Measurements from ENCODE around the gene NAA80.

Gene NAA80

GRCh38 chr3:50254577-50255250, 44.5 kb downstream of the NAA80 start:
- Mint-ChIP-seq H3K9me3 (no peaks in the 10 kb centered on the region), H3K27ac (no peak overlapping the region), H3K4me1 (peaks cover 48% of the 10 kb centered on the region), H3K4me3 (no peak overlapping the region), H3K27me3 (no peaks in the 10 kb centered on the region)
- ATAC-seq (no peak), DNase-seq (no peak)

- peaks cover 58% of the 10 kb centered on the region for H3K4me1 Mint-ChIP-seq
- no peaks in the 10 kb centered on the region for H3K9me3 Mint-ChIP-seq
- ATAC-seq (no peak), DNase-seq (no peak)
- no peak overlapping the region for H3K4me3 Mint-ChIP-seq
- H3K27me3 Mint-ChIP-seq = no peaks in the 10 kb centered on the region
- H3K27ac Mint-ChIP-seq = peak overlapping the region in 1 of 2 donors; percentile 83
Measured at GRCh38 chr3:50251220-50251619, 48.0 kb downstream of the NAA80 start.

DNA sequence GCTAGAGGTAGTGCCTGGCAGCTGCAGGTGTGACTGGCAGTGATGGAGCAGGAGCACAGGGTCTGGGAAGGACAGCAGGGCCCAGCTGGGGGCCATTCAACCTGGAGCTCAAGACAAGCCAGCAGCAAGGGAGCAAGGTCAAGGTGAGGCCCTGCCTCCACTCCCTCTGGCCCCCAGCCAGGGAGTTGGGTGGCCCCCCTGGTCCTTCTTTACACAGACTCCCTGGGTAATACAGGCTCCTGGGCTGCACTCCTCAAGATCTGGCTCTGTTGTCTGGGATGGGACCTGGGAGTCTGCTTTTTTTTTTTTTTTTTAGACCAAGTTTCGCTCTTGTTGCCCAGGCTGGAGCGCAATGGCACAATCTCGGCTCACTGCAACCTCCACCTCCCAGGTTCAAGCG, 48.7 kb downstream of the NAA80 start:
- ATAC-seq (no peak), DNase-seq (no peak)
- H3K4me3 Mint-ChIP-seq = no peak overlapping the region
- no peaks in the 10 kb centered on the region for H3K9me3 Mint-ChIP-seq
- peaks cover 65% of the 10 kb centered on the region for H3K4me1 Mint-ChIP-seq
- no peak overlapping the region for H3K27ac Mint-ChIP-seq
- no peaks in the 10 kb centered on the region for H3K27me3 Mint-ChIP-seq

DNA sequence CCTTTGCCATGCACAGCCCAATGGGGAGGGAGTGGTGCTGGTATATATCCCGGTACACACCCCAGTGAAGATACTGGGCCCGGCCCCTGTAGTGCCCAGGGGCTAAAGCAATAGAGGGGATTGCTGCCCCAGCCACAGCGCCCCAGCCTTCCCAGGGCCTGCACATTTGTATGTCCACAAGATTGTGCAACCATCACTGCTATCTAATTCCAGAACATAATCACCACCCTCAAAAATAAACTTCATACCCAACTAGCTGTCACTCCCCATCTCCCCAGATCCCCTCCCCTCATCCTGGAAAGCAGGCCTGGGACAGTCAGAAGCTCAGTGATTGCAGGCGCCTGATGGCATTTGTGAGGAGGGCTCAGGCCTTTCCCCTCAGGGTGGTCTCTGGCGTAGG, 49.7 kb downstream of the NAA80 start:
- Mint-ChIP-seq H3K4me1 (peaks cover 76% of the 10 kb centered on the region), H3K4me3 (no peak overlapping the region), H3K9me3 (no peaks in the 10 kb centered on the region), H3K27me3 (no peaks in the 10 kb centered on the region), H3K27ac (peak overlapping the region in 1 of 2 donors; percentile 82)
- DNase-seq (no peak), ATAC-seq (no peak)

DNA sequence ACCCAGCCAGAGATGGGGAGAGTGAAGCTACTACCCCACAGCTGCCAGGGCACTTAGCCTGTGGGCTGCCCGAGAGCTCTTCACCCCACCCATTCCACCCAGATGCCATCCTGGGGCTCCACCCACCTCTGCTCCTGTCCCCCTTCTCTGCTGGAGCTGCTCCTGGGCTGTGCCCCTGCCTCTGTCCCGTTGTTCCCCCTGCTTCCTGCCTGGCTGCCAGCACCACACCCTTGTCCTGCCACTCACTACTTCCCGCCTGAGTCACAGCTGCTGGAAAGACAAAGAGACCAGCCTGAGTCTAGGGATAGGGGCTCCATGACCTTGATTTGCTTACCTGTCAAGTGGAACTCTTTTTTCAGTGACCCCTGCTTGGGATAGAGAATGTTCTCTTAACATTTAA, 50.8 kb downstream of the NAA80 start:
- ATAC-seq (no peak), DNase-seq (no peak)
- Mint-ChIP-seq H3K9me3 (no peaks in the 10 kb centered on the region), H3K4me1 (peaks cover 82% of the 10 kb centered on the region), H3K4me3 (peak overlapping the region; percentile 36 to 61), H3K27me3 (no peaks in the 10 kb centered on the region), H3K27ac (peak overlapping the region; percentile 71 to 92)

DNA sequence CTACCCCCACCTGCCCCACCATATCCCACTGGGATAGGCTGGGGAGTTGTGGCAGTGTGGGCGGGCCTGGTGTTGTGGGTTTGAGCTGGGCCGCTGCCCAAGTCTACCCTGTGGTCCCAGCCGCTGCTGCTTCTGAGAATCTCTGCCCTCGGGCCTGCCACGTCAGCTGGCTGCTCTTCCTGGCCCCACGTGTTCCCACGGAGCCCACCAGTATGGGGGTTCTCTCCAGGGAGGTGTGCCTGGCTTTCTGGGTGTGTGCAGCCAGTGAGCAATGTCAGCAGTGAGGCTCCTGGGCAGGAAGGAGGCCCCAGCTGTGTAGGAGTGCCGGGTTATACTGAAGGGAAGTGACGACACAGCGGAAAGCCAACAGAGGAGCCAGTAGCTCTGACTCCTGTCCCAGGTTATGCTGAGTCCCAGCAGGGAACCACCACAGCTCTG, 52.7 kb downstream of the NAA80 start:
- peak overlapping the region; percentile 86 to 91 for H3K4me3 Mint-ChIP-seq
- no peaks in the 10 kb centered on the region for H3K9me3 Mint-ChIP-seq
- DNase-seq (peak; percentile 83 to 92), ATAC-seq (peak; percentile 90)
- peak overlapping the region; percentile 83 to 85 for H3K27ac Mint-ChIP-seq
- H3K27me3 Mint-ChIP-seq = no peaks in the 10 kb centered on the region
- peaks cover 96% of the 10 kb centered on the region for H3K4me1 Mint-ChIP-seq

All from stimulated activated naive CD8-positive, alpha-beta T cell treated with anti-CD3 and anti-CD28 coated beads, Interleukin-15, amount 100 ng/mL, for 72 hours (primary cell).